GM19395 (cell line): Measurements from ENCODE around the gene ZNF181.
"Not testable (repeated sequence)": the region's sequence is repeated elsewhere in the genome, so short reads cannot be mapped to it uniquely, and the experiment has no call there.

Source experiments
- ATAC-seq: cut with Tn5 transposase; IDR thresholded peaks from one replicate; pipeline ENCODE4 v1.9.1; 2021; ENCODE audit warnings: mild to moderate bottlenecking, moderate library complexity; ENCODE audit not compliant: unreplicated experiment

Gene ZNF181

GRCh38 chr19:34733746-34734536 lies at the start of gene ZNF181:
ZNF181 (plus strand) TSS chr19:34734243; CDS start chr19:34735038, 795 bp downstream.
- ATAC-seq: peak; percentile 87

- not testable (repeated sequence) for ATAC-seq
These were observed 48.8 kb upstream of the ZNF181 start for GRCh38 chr19:34685266-34685665.

GRCh38 chr19:34686455-34686854 lies 47.6 kb upstream of the ZNF181 start:
- no peak for ATAC-seq

- ATAC-seq: no peak
These were observed 46.7 kb upstream of the ZNF181 start for GRCh38 chr19:34687348-34687747.

- ATAC-seq: no peak
These were observed 45.5 kb upstream of the ZNF181 start for GRCh38 chr19:34688592-34688991.

GRCh38 chr19:34690372-34690771 lies 43.7 kb upstream of the ZNF181 start:
- ATAC-seq: no peak

GRCh38 chr19:34692549-34692948 lies 41.5 kb upstream of the ZNF181 start:
- no peak for ATAC-seq

- ATAC-seq: no peak
These were observed 26.4 kb upstream of the ZNF181 start for GRCh38 chr19:34707661-34708060.

GRCh38 chr19:34711890-34712289 lies 22.2 kb upstream of the ZNF181 start:
- ATAC-seq: no peak

- no peak for ATAC-seq
These were observed 21.4 kb upstream of the ZNF181 start for GRCh38 chr19:34712395-34713261.

GRCh38 chr19:34713262-34713637 lies 20.8 kb upstream of the ZNF181 start:
- no peak for ATAC-seq

- ATAC-seq: no peak
These were observed 18.7 kb upstream of the ZNF181 start for GRCh38 chr19:34715357-34715756.

GRCh38 chr19:34722353-34722752 lies 11.7 kb upstream of the ZNF181 start:
- ATAC-seq: no peak

GRCh38 chr19:34725400-34725799 lies 8.6 kb upstream of the ZNF181 start:
- ATAC-seq: no peak

- no peak for ATAC-seq
These were observed 2.8 kb upstream of the ZNF181 start for GRCh38 chr19:34731019-34731829.

- no peak for ATAC-seq
These were observed 2.1 kb upstream of the ZNF181 start for GRCh38 chr19:34731964-34732363.

GRCh38 chr19:34732612-34733211 lies 1.3 kb upstream of the ZNF181 start:
- ATAC-seq: no peak

- ATAC-seq: no peak
These were observed 737 bp upstream of the ZNF181 start for GRCh38 chr19:34733266-34733745.

GRCh38 chr19:34734537-34735103 lies 577 bp downstream of the ZNF181 start:
- no peak for ATAC-seq
